ENCODE results near the gene PKN1. TPM values are rescaled to one million over a fixed set of nuclear protein-coding genes. Genes with fewer than 3 reads are reported as not detected.

PKN1 gene
- total and polyA plus RNA-seq, 2 of the 13 experiments (the other 11 are each of a cell fraction or from before 2014, with no cell fraction given), result 45.7 to 54.5 TPM

GRCh38 chr19:14479309-14479974 is 46.3 kb downstream of the PKN1 start:
- no peak for FAIRE-seq
- no TSS peak for BruUV-seq (replicated peaks)
- no peak overlapping the region for H2AFZ ChIP-seq (ENCODE audit: low read length)
- WGBS (ENCODE audit: low lambda C conversion rate), result over 99% methylated on average over 13 of the region's 14 CpGs
- no peak for TF ChIP-seq RFX5 (IDR thresholded peaks at IDR 0.05; ENCODE audit: low read depth, low read length)
- TF ChIP-seq MAX (IDR thresholded peaks at IDR 0.05), result no peak
- TF ChIP-seq ZNF276 (CRISPR knock-in tag; IDR thresholded peaks at IDR 0.05; ENCODE audit: low read depth), result no peak
- TF ChIP-seq ZBTB3 (CRISPR knock-in tag; IDR thresholded peaks at IDR 0.05; ENCODE audit: borderline replicate concordance, low read depth), result no peak
- TF ChIP-seq RBM39 (IDR thresholded peaks at IDR 0.05; ENCODE audit: low read depth, low read length, poor library complexity, severe bottlenecking), result no peak
- no peak for TF ChIP-seq CSRNP2 (CRISPR knock-in tag; conservative IDR thresholded peaks at IDR 0.05; ENCODE audit: low read depth)
- no peak for TF ChIP-seq CHD4 (IDR thresholded peaks at IDR 0.05; ENCODE audit: borderline replicate concordance, low read length)
- no peak for TF ChIP-seq ATF6 (CRISPR knock-in tag; conservative IDR thresholded peaks at IDR 0.05)
- no peak for TF ChIP-seq THRA (CRISPR knock-in tag; IDR thresholded peaks at IDR 0.05; ENCODE audit: borderline replicate concordance)
- TF ChIP-seq NFKB2 (CRISPR knock-in tag; IDR thresholded peaks at IDR 0.05; ENCODE audit: borderline replicate concordance), result no peak
- no peak for TF ChIP-seq KLF13 (CRISPR knock-in tag; IDR thresholded peaks at IDR 0.05)
- TF ChIP-seq ZNF335 (CRISPR knock-in tag; IDR thresholded peaks at IDR 0.05), result no peak
- no peak for TF ChIP-seq DZIP1 (CRISPR knock-in tag; IDR thresholded peaks at IDR 0.05)
- TF ChIP-seq ZSCAN31 (CRISPR knock-in tag; IDR thresholded peaks at IDR 0.05; ENCODE audit: low read depth), result no peak
- H3K4me3 ChIP-seq (replicated peaks in 1 of 3; ENCODE audit: insufficient read depth in 1 of 3, low read depth in 2 of 3, low read length in 3 of 3), result no peak overlapping the region
- no peak overlapping the region for H3K9ac ChIP-seq (ENCODE audit: insufficient read depth, low read depth, low read length)
- in situ Hi-C loops (cut with HindIII; ENCODE audit: extremely low pct_ligation_motif_present, low pct_unique_long_range_greater_than_20kb), result no loop called here
- DNase-seq (ENCODE audit: low spot score), result no peak
- H3K36me3 ChIP-seq (replicated peaks in 1 of 2; ENCODE audit: control insufficient read depth in 1 of 2, insufficient read depth in 2 of 2, low read length in 2 of 2), result peaks cover 4 to 17% of the 10 kb centered on the region in 2 experiments; a peak in 3 of 5 replicates
- H3K79me2 ChIP-seq (ENCODE audit: insufficient read depth, low read length), result no peaks in the 10 kb centered on the region
- ChIA-PET POLR2A (no interaction called here), CTCF (ENCODE audit: low intra/inter-chr PET ratio, low total read pairs) (no interaction called here)
- no peaks in the 10 kb centered on the region for H3K9me3 ChIP-seq (ENCODE audit: low read length)
- H3K27me3 ChIP-seq (ENCODE audit: control insufficient read depth in 1 of 2, insufficient read depth in 2 of 2, low read length in 2 of 2), result no peaks in the 10 kb centered on the region
- no peak overlapping the region for H3K27ac ChIP-seq (ENCODE audit: extremely low read length, insufficient read depth, low read length)
- no peaks in the 10 kb centered on the region for H4K20me1 ChIP-seq (ENCODE audit: insufficient read depth, low read length)
- ATAC-seq, result no peak
- H3K4me2 ChIP-seq (ENCODE audit: low read depth, low read length), result no peak overlapping the region
- peaks cover 13% of the 10 kb centered on the region for H3K4me1 ChIP-seq (ENCODE audit: insufficient read depth, low read length)
- intact Hi-C loops (cut with micrococcal nuclease; ENCODE audit: unreplicated experiment), result no loop called here

Data from HepG2 (cell line).